ENCODE measurements around the gene ESRRB.

The ESRRB gene

DNA sequence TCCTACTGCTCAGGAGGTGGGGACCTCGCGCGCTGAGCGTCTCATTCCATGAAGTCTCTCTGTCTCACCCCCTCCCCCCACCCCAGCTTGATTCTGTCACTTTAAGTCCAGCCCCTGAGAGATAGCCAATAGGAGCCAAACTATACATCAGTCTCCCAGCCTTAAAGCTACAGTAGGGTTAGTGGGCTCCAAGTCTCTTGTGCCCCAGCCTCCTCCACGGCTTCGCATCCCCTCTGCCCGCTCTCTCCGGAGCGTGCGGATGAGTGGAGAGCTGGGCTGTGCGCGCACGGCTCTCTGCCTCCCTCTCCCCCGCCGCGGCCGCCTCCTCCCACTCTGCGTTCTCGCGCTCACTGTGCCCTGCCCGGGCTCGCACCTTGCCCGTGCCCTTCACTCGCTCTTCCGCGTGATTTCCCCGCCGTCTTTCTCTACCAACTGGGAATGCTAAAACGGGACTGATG lies at the start of gene ESRRB:
ESRRB (plus strand) TSS at position 191 of the 458 bp plus-strand sequence; CDS start at position 456, 265 bp downstream.
- no peak for TF ChIP-seq CTCF (IDR thresholded peaks at IDR 0.05; ENCODE audit: insufficient read depth, low read depth, low read length, missing control alignments)
- H3K4me3 ChIP-seq (ENCODE audit: low read depth, low read length): no peak within 1 kb of the TSS
- DNase-seq (ENCODE audit: low read depth): no peak

- TF ChIP-seq CTCF (IDR thresholded peaks at IDR 0.05; ENCODE audit: insufficient read depth, low read depth, low read length, missing control alignments): no peak
- no peak for DNase-seq (ENCODE audit: low read depth)
- no peak overlapping the region for H3K4me3 ChIP-seq (ENCODE audit: low read depth, low read length)
Measured at GRCh38 chr14:76326918-76327689, 48.8 kb upstream of the ESRRB start.

DNA sequence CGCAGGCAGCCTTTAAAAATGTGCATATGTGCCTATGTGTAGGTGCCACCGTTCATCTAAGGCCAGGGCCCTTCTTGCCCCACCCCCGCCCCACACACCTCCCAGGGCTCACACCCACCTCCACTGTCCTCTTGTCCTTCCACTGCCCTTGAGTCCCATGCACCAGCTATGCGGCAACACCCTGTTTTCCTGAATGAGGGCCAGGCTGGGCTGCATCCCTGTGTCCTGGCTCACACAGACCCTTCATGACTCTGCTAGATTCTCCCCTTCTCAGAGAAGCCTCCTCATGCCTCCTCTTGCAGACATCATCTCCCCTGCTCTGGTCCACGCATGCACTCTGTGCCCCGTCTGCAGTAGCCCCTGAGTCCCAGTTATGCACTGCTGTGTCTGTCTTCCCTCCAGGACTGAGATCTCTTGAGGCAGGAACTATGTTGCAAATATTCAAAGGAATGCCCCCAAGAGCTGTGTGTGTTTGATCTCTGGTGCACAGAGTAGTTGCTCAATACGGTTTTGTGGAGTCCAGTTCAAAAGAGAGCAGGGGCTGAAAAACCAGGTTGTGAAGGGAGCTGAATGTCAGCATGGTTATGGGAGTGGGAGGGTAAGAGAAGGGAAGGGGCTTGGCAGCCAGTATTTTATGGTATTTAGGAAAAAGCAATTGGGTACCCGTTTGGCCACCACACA lies 47.3 kb upstream of the ESRRB start:
- DNase-seq (ENCODE audit: low read depth): no peak
- H3K4me3 ChIP-seq (ENCODE audit: low read depth, low read length): no peak overlapping the region
- TF ChIP-seq CTCF (IDR thresholded peaks at IDR 0.05; ENCODE audit: insufficient read depth, low read depth, low read length, missing control alignments): no peak

DNA sequence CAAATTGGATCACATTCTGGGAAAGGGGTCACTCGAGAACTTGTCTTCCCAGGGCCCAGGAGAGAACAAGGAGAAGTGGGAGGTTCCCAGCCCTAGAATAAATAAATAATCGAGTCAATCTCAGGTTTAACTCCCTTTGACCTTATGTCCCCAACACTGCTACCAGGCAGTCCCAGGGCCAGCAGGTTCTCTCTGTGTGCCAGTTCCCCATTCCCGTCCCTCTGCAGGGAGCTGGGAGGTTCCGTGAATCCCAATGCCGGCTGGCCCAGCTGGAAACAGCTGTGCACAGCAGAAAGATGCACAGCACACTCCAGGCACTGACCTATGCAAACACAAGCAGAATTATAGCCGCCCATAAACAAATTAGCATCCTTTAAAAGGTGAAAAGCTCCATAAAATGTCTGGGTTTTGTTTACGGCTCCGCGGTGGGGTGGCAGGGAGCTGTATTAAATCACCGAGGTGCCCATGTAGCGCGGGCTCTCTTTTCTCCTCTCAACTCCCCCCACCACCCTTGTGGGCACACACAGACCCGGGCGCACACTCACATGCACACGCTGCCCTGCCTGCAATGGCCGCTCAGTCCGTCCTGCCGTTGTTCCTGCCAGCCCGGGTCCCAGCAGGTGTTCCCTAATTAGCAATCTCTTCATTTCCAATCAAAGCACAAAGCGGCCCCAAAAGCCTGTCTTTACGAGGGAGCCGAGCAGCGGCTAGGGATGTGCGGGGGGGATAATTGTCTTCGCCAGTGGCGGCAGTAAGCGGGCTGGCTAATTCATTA lies 46.6 kb upstream of the ESRRB start:
- H3K4me3 ChIP-seq (ENCODE audit: low read depth, low read length): no peak overlapping the region
- no peak for DNase-seq (ENCODE audit: low read depth)
- no peak for TF ChIP-seq CTCF (IDR thresholded peaks at IDR 0.05; ENCODE audit: insufficient read depth, low read depth, low read length, missing control alignments)

- H3K4me3 ChIP-seq (ENCODE audit: low read depth, low read length): no peak overlapping the region
- DNase-seq (ENCODE audit: low read depth): no peak
- TF ChIP-seq CTCF (IDR thresholded peaks at IDR 0.05; ENCODE audit: insufficient read depth, low read depth, low read length, missing control alignments): no peak
Measured at GRCh38 chr14:76329951-76330350, 46.0 kb upstream of the ESRRB start.

DNA sequence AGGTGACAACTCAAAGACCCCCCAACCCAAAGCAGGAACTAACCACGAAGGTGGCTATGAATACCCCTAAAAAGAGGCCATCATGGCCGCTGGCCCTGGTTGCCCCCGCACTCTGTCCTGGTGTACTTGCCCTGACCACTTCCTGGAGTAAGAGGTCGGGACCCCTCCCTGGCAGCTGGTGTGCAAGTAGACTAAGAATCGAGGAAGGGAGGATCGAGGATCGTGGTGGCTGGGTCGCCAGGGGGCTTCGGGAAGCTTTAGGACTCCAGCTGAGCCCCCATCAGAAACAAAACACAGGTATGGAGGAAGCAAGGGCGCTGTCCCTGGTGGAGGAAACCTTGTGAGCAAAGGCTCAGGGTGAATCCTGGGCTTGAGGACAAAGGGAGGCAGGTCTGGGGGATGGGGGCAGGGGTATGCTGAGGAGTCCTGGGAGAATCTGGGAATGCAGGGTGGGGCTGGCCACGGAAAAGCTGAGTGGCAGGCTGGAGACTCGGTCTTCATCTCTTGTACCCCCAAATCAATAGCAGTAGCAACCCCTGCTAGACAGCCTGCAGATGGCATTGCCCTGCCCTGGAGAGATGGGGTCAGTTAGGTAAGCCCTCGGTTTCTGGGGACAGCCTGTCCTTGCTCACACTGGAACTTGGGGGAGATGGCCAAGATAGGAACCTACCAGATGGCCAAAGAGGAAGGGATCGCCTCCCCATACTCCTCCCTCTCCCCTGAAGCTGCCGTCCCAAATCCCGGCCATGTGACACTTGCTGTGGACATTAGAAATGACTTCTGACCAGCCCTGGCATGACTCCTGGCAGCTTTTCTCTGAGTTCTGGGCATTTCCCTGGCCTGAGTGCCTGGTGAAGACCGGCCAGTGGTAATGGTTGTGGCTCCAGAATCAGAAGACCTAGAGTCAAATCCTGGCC lies 45.3 kb upstream of the ESRRB start:
- TF ChIP-seq CTCF (IDR thresholded peaks at IDR 0.05; ENCODE audit: insufficient read depth, low read depth, low read length, missing control alignments): no peak
- H3K4me3 ChIP-seq (ENCODE audit: low read depth, low read length): no peak overlapping the region
- DNase-seq (ENCODE audit: low read depth): no peak
